A673 (cell line): ENCODE data around the gene UNC13C.

ENCODE experiments used
- EZH2 ChIP-seq: fragments of 200-600 bp; sonication (generic); IDR thresholded peaks from 2 replicates; pipeline ENCODE4 v1.6.1; 2017; ENCODE audit warnings: borderline replicate concordance, low read depth, mild to moderate bottlenecking, mixed read lengths, antibody characterized with exemption, low read length; ENCODE audit not compliant: poor library complexity, severe bottlenecking
- TF ChIP-seq, protein P1 (sequence below): fragments of 300-800, 200-600 bp; sonication (generic); conservative IDR thresholded peaks from 2 replicates; pipeline ENCODE4 v1.5.1; 2017; ENCODE audit warnings: low read depth, mild to moderate bottlenecking, antibody characterized with exemption, low read length, moderate library complexity, mixed read lengths

DNA sequence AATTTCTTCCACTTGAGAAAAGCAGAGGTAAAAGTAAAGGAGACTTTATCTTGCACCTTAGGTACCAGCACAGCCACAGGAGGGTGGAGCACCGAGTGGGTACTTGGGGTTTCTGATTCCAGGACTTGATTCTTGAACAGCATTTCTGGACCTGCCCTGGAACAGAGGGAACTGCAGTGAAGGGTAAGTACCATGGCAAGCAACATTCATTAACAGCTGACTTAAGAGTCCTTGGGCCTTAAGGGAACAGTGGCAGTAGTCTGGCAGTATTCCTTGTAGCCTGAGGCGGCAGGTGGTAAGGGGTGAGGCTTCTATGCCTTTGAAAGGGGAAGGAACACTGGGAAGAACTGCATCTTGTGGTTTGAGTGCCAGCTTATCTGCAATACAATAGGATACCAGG lies 666.6 kb downstream of the UNC13C start:
- TF ChIP-seq, protein P1, sequence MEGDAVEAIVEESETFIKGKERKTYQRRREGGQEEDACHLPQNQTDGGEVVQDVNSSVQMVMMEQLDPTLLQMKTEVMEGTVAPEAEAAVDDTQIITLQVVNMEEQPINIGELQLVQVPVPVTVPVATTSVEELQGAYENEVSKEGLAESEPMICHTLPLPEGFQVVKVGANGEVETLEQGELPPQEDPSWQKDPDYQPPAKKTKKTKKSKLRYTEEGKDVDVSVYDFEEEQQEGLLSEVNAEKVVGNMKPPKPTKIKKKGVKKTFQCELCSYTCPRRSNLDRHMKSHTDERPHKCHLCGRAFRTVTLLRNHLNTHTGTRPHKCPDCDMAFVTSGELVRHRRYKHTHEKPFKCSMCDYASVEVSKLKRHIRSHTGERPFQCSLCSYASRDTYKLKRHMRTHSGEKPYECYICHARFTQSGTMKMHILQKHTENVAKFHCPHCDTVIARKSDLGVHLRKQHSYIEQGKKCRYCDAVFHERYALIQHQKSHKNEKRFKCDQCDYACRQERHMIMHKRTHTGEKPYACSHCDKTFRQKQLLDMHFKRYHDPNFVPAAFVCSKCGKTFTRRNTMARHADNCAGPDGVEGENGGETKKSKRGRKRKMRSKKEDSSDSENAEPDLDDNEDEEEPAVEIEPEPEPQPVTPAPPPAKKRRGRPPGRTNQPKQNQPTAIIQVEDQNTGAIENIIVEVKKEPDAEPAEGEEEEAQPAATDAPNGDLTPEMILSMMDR, result no peak
- TF ChIP-seq EZH2, result no peak
